Stimulated activated effector memory CD8-positive, alpha-beta T cell treated with anti-CD3 and anti-CD28 coated beads, Interleukin-12 subunit alpha, Interleukin-12 subunit beta, amount 100 ng/mL, for 72 hours (primary cell): ENCODE data around the gene PTGDR2.
"Not testable (repeated sequence)": the region's sequence is repeated elsewhere in the genome, so short reads cannot be mapped to it uniquely, and the experiment has no call there.

Experiments
- ATAC-seq: fragments of 150-1000 bp; cut with Tn5 transposase; 2 replicates; pipeline ENCODE4 v1.10.0; 2021
- DNase-seq, 2 donors: peaks; one replicate each; pipeline ENCODE4 v3.0.0; 2021 to 2022; ENCODE audit warnings: low spot score in 2 of 2
- H3K27ac Mint-ChIP-seq: one replicate; pipeline ENCODE4 v1.8.0; 2022; ENCODE audit warnings: mild to moderate bottlenecking, mixed read lengths
- H3K36me3 Mint-ChIP-seq: one replicate; pipeline ENCODE4 v1.8.0; 2022; ENCODE audit warnings: mild to moderate bottlenecking, mixed read lengths
- H3K4me1 Mint-ChIP-seq: one replicate; pipeline ENCODE4 v1.8.0; 2022; ENCODE audit warnings: mixed read lengths
- H3K4me3 Mint-ChIP-seq: one replicate; pipeline ENCODE4 v1.8.0; 2022; ENCODE audit warnings: mild to moderate bottlenecking, mixed read lengths
- H3K9me3 Mint-ChIP-seq: one replicate; pipeline ENCODE4 v1.8.0; 2022; ENCODE audit warnings: mixed read lengths

Gene PTGDR2

GRCh38 chr11:60841797-60842667 lies 13.7 kb downstream of the PTGDR2 start, which contains the start of gene CCDC86:
Gene CCDC86 (plus strand): TSS chr11:60842113. CDS start chr11:60842125, 12 bp downstream.
- peak within 1 kb of the TSS; percentile 93 for H3K4me3 Mint-ChIP-seq
- ATAC-seq (peak; percentile 95), DNase-seq (peak; percentile 100)
- H3K36me3 Mint-ChIP-seq, result peaks cover 45% of the 10 kb centered on the region
- H3K9me3 Mint-ChIP-seq, result no peaks in the 10 kb centered on the region
- peak within 1 kb of the TSS; percentile 93 for H3K27ac Mint-ChIP-seq
- H3K4me1 Mint-ChIP-seq, result peaks cover 55% of the 10 kb centered on the region

- peaks cover 32% of the 10 kb centered on the region for H3K36me3 Mint-ChIP-seq
- peak overlapping the region; percentile 93 for H3K27ac Mint-ChIP-seq
- H3K4me1 Mint-ChIP-seq, result peaks cover 50% of the 10 kb centered on the region
- no peaks in the 10 kb centered on the region for H3K9me3 Mint-ChIP-seq
- no peak for ATAC-seq
- no peak for DNase-seq
- peak overlapping the region; percentile 93 for H3K4me3 Mint-ChIP-seq
These were observed 15.0 kb downstream of the PTGDR2 start for GRCh38 chr11:60840470-60841430.

- Mint-ChIP-seq H3K9me3 (no peaks in the 10 kb centered on the region), H3K27ac (no peak overlapping the region), H3K4me1 (peaks cover 25% of the 10 kb centered on the region), H3K36me3 (peaks cover 13% of the 10 kb centered on the region), H3K4me3 (no peak overlapping the region)
- ATAC-seq, result no peak
- DNase-seq, result no peak
These were observed 17.6 kb downstream of the PTGDR2 start for GRCh38 chr11:60838132-60838531.

- Mint-ChIP-seq H3K27ac (no peak overlapping the region), H3K36me3 (peaks cover 11% of the 10 kb centered on the region), H3K9me3 (no peaks in the 10 kb centered on the region), H3K4me1 (peaks cover 17% of the 10 kb centered on the region), H3K4me3 (no peak overlapping the region)
- ATAC-seq, result no peak
- DNase-seq, result no peak
These were observed 18.8 kb downstream of the PTGDR2 start for GRCh38 chr11:60836866-60837515.

GRCh38 chr11:60835534-60835846 lies 20.3 kb downstream of the PTGDR2 start:
- Mint-ChIP-seq H3K36me3 (no peaks in the 10 kb centered on the region), H3K4me1 (peaks cover 4% of the 10 kb centered on the region), H3K4me3 (no peak overlapping the region), H3K27ac (no peak overlapping the region), H3K9me3 (no peaks in the 10 kb centered on the region)
- ATAC-seq (no peak), DNase-seq (no peak)

GRCh38 chr11:60834742-60835533 lies 20.8 kb downstream of the PTGDR2 start:
- Mint-ChIP-seq H3K36me3 (no peaks in the 10 kb centered on the region), H3K4me1 (no peaks in the 10 kb centered on the region), H3K4me3 (no peak overlapping the region), H3K9me3 (no peaks in the 10 kb centered on the region), H3K27ac (no peak overlapping the region)
- ATAC-seq (no peak), DNase-seq (no peak)

- Mint-ChIP-seq H3K4me3 (no peak overlapping the region), H3K27ac (no peak overlapping the region), H3K4me1 (no peaks in the 10 kb centered on the region), H3K9me3 (no peaks in the 10 kb centered on the region), H3K36me3 (no peaks in the 10 kb centered on the region)
- no peak for ATAC-seq
- no peak for DNase-seq
These were observed 24.2 kb downstream of the PTGDR2 start for GRCh38 chr11:60831501-60832079.

GRCh38 chr11:60831143-60831500 lies 24.6 kb downstream of the PTGDR2 start:
- H3K4me1 Mint-ChIP-seq, result no peaks in the 10 kb centered on the region
- ATAC-seq, result peak; percentile 87

GRCh38 chr11:60830478-60831142 lies 25.1 kb downstream of the PTGDR2 start:
- Mint-ChIP-seq H3K9me3 (no peaks in the 10 kb centered on the region), H3K4me1 (no peaks in the 10 kb centered on the region), H3K4me3 (no peak overlapping the region), H3K27ac (no peak overlapping the region), H3K36me3 (no peaks in the 10 kb centered on the region)
- no peak for DNase-seq
- ATAC-seq, result no peak

More at GRCh38 chr11:60831143-60831500, 24.6 kb downstream of the PTGDR2 start:
- Mint-ChIP-seq H3K27ac (no peak overlapping the region), H3K4me3 (no peak overlapping the region), H3K36me3 (no peaks in the 10 kb centered on the region), H3K9me3 (no peaks in the 10 kb centered on the region)
- DNase-seq, result peak; percentile 66 to 85

GRCh38 chr11:60825790-60826189 lies 30.0 kb downstream of the PTGDR2 start:
- Mint-ChIP-seq H3K36me3 (no peaks in the 10 kb centered on the region), H3K27ac (no peak overlapping the region), H3K4me3 (no peak overlapping the region), H3K4me1 (no peaks in the 10 kb centered on the region), H3K9me3 (no peaks in the 10 kb centered on the region)
- ATAC-seq (no peak), DNase-seq (no peak)

- Mint-ChIP-seq H3K4me3 (no peak overlapping the region), H3K9me3 (no peaks in the 10 kb centered on the region), H3K4me1 (no peaks in the 10 kb centered on the region), H3K36me3 (no peaks in the 10 kb centered on the region), H3K27ac (no peak overlapping the region)
- DNase-seq, result no peak
- no peak for ATAC-seq
These were observed 30.6 kb downstream of the PTGDR2 start for GRCh38 chr11:60825118-60825517.

GRCh38 chr11:60823745-60824306 lies 31.9 kb downstream of the PTGDR2 start:
- not testable (repeated sequence) for H3K4me1 Mint-ChIP-seq, H3K27ac Mint-ChIP-seq, H3K9me3 Mint-ChIP-seq, H3K4me3 Mint-ChIP-seq, ATAC-seq, H3K36me3 Mint-ChIP-seq, DNase-seq

- no peaks in the 10 kb centered on the region for H3K36me3 Mint-ChIP-seq
- ATAC-seq (no peak), DNase-seq (no peak)
- H3K4me3 Mint-ChIP-seq, result no peak overlapping the region
- no peaks in the 10 kb centered on the region for H3K4me1 Mint-ChIP-seq
- peak overlapping the region; percentile 56 for H3K27ac Mint-ChIP-seq
- no peaks in the 10 kb centered on the region for H3K9me3 Mint-ChIP-seq
These were observed 33.7 kb downstream of the PTGDR2 start for GRCh38 chr11:60821827-60822599.
